ENCODE results near the gene LARGE1.

The LARGE1 gene

DNA sequence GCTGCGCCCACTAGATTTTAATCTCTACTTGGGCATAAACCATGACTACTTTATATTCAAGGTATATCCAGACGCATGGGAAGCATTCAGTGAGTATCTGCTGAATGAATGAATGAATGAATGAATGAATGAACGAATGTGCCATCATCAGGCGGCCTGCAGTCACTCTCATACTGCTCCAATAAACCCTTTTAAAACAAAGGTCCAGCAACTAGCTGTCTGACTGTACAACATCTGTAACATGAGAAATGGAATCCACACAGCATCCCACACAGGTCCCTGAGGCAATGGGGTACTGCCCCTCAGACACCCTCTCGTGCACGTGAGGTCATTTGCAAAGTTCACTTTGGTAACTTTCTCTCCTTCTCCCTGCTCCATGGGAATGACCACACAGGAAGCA is 147.5 kb downstream of the LARGE1 start:
- no peak for DNase-seq (ENCODE audit: low read depth)

DNA sequence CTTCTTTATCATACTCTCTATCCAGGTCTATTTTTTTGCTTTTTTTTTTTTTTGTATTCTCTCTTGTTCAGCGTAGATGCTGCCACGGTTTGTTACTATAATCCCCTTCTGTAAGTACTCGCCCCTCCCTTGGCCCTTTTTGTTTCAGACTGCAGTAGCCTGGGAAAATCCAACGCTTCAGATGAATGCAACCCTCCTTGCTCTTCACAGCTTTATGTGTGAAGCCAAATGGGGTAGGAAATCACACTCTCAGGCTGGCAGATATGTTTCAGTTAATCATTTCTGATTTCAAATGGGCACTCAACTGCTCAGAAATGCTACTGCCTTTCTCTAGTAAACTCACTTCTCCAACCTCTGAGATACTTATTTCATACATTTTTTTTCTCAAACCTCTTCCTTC is 149.1 kb downstream of the LARGE1 start:
- DNase-seq (ENCODE audit: low read depth): no peak

DNA sequence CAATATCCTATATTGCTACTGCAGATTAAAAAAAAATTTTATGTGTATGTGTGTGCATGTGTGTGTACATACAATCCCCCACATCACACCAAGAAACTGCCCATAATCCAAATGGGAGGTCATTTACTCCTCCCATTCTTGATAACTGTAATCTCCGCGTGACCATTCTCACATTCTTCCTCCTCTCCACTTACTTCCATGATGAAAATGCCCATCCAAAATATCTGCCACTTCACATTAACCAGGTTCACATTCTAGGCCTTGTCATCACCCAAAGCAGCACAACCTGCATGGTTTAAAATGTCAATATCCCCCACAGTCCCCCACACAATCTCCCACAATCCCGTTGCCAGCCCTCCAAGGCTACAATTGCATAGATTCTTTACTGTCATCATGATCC is 149.6 kb downstream of the LARGE1 start:
- no peak for DNase-seq (ENCODE audit: low read depth)

DNA sequence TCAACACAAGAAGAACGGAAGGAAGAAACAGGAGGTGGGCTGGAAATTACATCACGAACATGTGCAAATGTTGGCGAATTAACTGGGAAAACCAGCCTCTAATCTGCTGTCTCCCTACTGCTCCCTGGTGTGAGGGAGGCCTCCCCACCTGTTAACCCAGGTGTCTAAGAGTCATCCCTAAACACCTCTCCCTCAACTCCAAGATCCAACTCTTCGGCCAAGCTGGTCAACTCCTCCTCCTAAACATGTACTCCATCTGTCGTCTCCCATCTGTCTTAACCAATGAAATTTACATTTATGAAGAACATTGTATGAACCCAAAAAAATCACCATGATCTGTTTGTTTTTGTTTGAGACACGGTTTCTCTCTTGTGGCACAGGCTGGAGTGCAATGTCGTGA is 154.2 kb downstream of the LARGE1 start:
- DNase-seq (ENCODE audit: low read depth): no peak

DNA sequence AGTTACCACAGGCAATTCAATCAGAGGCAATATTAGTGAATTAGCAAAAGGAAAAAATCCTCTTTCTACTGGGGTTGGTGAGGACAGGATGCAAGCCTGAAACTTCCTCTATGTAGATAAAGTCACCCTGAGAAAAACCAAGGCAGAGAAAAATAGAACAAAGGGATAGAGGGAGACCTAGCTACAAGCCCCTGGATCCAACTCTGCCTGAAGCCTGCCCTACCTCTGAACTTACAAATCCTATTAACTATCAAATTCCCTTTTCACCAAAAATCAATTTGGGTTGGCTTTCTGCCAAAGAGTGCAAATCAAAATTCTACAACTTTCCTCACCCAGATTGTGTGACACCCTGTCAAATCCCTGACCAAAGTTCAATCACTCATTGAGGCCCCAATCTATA is 161.3 kb downstream of the LARGE1 start:
- no peak for DNase-seq (ENCODE audit: low read depth)

DNA sequence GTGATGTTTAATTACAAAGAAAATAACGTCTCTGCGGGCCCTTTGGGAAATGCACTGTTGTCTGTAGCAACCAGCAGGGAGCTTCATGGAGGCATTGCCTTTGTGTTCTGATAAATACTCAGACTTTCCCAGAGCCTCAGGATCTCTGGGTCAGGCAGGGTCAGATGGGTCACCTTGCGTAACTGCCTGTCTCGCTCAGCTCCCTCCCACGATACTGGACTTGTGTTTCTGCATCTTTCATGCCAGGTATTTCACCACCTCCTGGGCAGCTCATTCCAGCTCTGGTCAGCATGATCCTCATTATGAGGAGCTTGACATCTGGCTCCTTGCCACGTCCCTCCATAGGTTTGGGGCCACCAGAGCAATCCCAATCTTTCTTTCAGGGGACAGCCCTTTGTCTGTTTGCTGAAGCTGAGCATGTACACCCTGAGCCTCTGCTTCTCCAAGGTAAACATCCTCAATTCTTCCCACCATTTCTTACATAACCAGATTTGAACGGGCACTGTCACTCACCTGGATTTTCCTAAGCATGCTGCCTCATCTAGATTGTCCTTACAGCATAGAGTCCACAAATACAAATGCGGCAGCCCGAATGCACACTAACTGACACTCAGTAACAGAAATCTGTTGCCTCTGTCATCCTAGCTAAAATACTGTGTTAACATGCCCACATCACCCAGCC is 162.3 kb downstream of the LARGE1 start:
- no peak for DNase-seq (ENCODE audit: low read depth)

DNA sequence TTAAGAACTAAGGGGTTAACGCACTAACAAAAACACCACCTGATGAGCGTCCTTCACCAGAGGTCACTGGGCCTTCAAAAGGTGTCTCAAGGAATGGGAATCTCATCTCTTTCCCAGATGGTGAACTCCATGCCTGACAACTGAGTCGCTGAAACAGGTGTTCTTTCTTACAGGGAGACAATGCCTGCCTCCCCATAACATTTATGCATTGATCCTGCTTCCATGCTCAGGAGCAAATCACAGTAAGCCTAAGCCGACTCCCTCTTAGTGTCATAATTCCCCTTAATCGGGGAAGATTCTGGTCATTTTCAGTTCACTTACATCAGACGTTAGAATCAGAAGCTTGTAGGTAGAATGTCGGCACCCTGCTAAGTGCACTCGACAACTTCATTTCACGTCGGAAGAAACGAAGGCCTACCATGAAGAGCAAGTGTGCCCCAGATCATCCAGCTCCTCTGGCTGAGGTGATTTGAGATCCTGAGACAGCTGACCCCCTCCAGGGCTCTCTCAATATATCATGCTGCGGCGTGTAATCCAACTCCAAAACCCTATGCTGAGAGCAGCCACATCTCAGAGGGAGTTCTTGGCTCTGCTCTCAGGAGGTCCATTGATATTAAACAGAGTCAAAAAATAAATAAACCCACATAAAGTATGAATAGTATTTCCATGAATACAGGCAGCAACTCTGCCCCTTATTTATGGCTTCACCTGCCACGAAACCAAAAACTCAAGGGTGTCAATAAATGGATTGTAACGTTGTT is 163.1 kb downstream of the LARGE1 start:
- no peak for DNase-seq (ENCODE audit: low read depth)

DNA sequence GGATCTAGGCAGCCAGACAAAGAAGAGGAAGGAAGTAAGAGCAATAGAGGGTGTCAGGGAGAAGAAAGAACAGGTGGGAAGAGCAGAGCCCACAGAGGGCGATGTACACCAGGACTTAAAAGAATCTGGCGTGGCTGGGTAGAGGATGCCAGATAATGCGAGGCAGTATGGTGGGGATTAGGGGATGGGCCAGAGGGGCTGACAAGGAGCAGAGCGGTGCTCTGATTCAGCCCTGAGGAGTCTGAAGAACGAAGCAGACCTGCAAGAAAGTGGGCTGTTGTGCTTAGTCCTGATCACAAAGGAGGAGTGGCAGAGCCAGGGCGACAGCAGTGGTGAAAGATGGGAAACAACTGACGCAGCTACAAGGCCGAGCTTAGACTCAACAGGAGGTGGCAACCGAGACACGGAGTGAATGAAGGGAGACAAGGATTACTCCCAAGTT is 163.7 kb downstream of the LARGE1 start:
- DNase-seq (ENCODE audit: low read depth): no peak

DNA sequence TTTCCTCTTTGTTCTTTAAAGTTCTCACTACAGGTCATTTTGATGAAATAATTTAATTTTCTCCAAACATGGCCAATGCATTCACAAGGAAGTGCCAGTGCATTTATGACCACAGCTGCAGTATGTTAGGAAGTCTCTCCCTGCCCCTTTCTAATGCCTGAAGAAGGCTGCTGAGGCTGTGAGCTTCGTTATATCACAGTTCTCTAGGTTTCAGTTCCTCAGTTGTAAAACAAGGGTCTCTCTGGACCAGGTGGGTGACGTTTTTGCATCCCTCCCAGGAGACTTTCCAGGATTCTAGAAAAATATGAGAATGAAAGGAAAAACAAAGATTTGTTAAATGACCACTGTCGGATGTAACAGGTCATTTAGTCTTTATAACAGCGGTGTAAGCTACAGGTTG is 171.6 kb downstream of the LARGE1 start:
- DNase-seq (ENCODE audit: low read depth): no peak

DNA sequence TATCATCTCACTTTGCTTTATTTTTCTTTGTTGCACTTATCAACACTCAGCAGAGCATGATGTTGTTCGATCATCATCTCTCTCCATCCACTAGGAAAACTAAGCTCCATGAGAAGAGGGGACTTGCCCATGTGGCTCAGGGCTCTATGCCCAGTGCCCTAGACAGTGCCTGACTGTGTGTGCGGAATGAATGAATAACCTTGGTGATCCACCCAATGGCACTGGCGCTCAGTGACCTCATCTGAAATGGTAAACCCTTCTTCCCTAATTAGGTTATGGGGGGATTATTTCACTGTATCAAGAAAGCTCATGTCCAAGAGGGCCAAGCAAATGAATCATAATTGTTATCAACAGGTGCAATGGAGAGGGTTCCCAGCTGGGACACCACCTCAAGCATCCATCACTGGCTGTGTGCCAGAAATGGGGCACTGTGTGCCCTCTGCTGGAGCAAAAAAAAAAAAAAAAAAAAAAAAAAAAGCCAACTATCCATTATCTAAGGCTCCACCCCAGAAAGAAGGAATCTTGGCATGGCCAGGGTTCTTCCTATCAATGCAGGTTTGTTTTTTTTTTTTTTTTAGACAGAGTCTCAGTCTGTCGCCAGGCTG is 172.6 kb downstream of the LARGE1 start:
- DNase-seq (ENCODE audit: low read depth): no peak

DNA sequence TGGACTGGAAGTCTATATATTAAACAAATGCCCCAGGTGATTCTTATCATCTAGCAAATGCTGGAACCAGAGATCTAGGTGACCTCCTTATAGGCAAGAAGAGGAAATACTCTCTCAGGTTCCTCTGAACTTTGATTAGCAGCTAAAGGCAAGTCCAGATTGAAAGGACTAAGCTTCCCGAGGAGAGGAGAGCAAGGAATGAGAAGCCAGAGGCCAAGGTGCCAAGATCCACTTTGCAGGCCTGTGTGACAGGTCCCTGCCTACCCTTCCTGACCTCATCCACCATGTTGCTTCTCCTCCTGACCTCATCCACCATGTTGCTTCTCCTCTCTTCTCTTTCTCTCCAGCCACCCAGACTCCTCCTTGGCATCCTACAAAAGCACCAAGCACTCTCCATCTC is 173.2 kb downstream of the LARGE1 start:
- DNase-seq (ENCODE audit: low read depth): no peak

DNA sequence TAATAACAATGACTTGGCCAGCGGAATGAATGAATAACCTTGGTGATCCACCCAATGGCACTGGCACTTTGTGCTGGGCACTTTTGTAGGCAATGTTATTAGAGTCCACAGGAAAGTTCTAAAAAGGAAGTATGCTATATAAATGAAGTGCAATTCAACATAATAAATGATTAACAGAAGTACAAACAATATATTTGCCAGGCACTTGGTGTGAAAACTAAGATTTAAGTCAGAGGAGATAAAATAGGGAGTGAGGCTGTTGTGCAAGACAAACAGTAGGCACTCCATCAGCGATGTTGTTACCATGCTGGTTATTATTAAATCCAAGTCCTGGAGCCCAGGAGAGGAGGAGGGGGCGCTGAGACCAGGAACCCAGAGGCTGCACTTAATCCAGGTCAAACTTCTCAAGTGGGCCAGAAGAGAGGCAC is 173.8 kb downstream of the LARGE1 start:
- no peak for DNase-seq (ENCODE audit: low read depth)

DNA sequence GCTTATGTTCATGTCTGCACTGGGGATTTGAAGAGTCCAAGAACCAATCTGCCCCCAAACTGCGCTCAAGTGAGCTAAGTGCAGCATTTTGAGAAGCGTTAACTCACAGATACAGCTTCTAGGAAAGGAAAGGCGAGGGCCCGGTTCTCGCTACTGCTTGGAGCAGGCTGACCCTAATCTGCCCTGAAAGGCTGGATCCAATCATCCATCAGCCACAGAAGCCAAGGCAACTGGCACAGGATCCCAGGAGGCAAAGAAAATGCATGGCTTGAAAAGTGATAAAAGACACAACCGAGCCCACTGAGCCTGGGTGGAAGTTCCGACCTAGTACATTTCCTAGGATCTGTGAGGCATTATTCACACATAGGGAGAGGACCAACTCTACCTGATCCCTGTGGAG is 174.8 kb downstream of the LARGE1 start:
- DNase-seq (ENCODE audit: low read depth): no peak

DNA sequence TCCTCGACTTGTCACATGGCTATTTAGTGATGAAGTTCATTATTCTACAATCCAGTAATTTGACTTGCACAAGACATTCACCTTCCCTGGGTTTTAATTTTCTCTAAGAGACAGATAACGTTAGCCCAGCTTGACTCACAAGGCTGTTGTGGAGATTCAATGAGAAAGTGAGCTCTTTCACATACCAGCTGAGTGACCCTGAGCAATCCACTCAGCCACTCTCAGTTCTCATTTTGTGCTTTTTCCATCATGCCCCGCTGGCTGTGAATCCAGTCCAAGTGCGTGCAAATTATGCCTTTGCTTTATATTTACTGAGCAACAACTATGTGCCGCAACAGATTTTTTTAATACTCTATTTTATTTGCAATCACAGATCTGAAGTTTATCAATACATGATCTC is 176.5 kb downstream of the LARGE1 start:
- DNase-seq (ENCODE audit: low read depth): no peak

DNA sequence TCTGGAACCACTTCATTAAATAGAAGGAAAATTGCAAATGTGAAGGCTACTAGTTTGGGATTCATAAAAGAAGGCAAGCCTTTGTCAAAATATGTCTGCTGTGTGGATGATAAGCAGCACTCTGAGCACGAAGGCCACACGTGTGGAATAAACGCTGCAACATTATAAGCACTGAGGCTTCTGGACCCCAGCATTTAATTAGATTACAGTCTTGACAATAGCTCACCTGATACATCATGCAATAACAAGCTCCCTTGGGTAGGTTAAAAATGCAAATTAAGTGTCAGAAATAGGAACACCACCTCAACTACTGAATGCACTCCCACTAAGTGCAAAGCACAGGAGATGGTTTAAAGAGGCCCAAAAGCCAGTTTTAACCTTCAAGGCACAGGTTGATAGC is 179.3 kb downstream of the LARGE1 start:
- no peak for DNase-seq (ENCODE audit: low read depth)

DNA sequence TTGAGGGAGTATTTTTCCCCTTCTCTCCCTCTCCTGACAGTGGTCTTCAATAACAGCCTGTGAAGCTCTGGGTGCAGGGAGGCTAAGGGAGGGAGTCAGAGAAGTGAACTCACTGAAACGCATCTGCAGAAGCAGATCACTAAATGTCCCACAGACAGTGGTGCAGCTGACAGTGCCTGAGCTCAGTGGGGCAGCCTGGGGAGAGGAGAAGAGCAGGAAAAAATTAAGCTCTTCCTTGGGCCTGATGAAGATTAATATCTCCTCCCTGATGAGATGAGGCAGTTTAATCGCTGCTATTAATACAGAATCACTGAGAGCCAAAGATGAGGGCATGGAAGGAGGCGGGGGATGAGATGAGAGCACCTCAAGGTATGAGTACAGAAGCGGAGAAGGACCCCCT is 180.8 kb downstream of the LARGE1 start:
- no peak for DNase-seq (ENCODE audit: low read depth)

DNA sequence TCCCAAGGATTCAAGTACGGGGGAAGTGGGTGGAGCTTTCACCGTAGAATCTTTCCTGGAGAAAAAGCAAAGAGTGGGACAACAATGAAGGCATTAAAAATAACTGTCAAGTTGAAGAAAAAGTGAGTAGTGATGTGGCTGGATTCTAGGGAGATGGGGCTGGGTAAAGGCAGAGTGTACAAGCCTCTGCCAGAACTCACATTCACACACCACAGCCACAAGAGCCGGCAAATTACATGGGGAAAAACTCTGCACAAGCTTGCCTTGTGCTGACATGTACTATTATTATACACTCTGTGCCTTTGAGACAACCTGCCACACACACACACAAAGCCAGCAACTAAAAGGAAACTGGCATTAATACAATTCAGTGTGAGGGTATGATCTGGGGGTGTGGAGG is 182.6 kb downstream of the LARGE1 start:
- DNase-seq (ENCODE audit: low read depth): no peak

DNA sequence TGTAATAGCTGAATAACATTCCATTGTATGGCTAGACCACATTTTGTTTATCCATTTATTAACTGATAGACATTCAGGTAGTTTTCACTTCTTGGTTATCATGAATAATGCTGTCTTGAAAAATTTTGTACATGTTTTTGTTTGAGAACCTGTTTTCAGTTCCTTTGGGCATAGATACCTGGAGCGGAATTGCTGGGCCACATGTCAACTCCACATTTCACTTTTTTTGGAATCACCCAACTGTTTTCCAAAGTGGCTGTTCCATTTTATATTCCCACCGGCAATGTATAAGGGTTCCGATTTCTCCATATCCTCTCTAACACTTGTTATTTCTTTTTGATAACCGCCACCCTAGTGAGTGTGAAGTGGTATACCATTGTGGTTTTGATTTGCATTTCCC is 184.3 kb downstream of the LARGE1 start:
- DNase-seq (ENCODE audit: low read depth): no peak

DNA sequence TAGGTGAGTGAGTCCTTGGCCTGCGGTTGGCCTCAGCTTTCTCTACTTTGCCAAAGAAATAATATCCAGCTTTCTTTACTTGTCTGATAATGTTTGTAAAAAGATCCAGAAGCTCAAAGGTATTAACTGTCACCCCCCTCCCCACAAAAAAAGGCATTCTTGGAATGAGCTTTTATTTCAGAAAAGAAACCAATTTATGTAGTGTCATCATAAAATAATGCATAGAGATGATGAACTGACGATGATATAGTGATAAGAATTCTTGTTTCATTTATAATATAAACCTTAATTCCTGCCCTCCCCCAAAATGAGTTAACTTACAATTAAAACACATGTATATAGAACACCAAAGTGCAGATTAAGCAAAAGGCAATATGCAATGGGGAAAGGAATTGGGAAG is 191.4 kb downstream of the LARGE1 start:
- no peak for DNase-seq (ENCODE audit: low read depth)

DNA sequence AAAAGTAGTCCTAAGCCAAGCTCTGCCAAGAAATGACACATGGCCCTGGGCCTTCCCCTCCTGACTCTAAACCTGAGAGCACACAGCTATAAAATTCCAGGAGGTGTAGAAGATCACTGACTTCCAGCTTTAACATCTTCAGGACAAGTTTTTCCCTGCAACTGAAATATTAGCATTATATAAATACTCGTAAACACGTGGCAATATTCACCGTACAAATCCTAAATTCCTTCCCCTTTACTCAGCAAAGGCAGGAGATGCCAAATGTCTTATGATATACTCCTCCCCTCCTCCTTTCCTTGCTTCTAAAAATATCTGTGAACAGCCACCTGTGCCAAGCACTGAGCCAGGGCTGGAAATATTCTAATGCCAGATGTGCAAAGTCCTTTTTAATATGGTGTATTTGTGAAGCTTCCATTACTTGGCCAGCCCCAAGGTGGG is 194.0 kb downstream of the LARGE1 start:
- DNase-seq (ENCODE audit: low read depth): no peak

DNA sequence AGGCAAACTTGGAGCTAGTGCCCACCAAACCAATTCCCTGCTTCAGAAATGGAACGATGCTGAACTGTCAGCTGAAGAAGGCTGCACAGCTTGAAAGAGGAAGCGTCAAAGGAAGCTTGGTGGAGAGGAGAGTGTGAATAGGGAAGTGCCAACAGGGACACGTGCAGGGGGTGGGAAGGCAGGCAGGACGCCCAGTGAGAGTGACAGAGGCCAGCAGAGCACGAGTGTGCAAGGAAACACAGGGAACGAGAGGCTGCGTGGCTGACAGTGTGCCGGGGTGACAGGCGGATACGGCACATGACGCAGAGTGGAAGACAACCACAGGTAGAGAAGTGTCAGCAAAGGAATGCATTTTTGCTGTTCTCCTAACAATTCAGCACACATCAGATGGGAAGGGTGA is 196.4 kb downstream of the LARGE1 start:
- DNase-seq (ENCODE audit: low read depth): no peak

DNA sequence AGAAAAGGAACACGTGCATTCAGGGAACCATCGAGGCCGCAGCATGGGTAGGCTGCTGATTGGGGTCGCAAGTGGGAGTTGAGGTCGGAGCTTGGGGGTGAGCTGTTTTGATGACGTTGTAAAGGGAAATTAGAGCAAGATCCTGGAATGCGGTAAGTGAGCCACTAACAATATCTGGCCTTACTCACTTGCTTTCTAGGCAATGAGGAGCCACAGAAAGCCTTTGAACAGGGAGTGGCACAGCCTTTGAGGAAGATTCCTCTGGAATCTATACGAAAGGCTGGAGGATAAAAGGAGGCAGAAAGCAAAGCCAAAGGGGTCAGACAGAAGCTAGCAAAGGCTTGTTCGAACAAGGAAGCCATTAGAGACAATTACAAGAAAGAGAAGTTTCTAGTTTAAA is 197.5 kb downstream of the LARGE1 start:
- DNase-seq (ENCODE audit: low read depth): no peak

DNA sequence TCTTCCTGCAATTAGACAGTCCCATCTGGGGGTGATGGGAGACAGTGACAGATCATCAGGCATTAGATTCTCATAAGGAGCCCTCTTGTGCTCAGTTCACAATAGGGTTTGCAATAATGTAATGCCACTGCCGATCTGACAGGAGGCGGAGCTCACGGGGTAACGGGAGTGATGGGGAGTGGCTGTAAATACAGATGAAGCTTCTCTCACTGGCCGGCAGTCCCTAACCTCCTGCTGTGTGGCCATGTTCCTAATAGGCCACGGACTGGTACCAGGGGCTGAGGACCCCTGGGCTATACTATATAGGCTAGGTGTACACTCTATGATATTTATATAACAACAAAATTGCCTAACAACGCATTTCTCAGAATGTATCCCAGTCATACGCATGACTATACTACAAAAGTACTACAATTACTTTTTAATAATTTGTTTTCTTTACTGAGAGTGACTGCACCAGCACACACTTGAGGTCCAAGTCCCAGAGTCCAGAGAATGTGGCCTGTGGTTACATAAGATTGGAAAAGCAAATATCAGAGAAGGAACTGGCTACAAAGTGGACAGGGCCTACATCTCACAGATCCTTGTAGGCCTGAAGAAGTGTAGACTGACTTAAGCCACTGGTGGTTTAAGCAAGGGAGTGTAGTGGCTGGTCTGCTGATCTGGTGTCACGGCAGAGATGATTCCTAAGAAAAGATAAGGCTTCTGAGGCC is 200.0 kb downstream of the LARGE1 start:
- no peak for DNase-seq (ENCODE audit: low read depth)

Data from stimulated activated CD8-positive, alpha-beta memory T cell treated with anti-CD3 and anti-CD28 coated beads, Interleukin-15, amount 100 ng/mL, for 24 hours (primary cell).